IMR-90 (cell line): ENCODE measurements around the gene USP4. TPM values are rescaled to one million over a fixed set of nuclear protein-coding genes. Genes with fewer than 3 reads are reported as not detected.

Source experiments
- ATAC-seq: fragments of 200-7000 bp; cut with Tn5 transposase; 2 replicates; pipeline ENCODE4 v1.9.1; 2020; ENCODE audit warnings: low read depth, mild to moderate bottlenecking, moderate library complexity
- BruUV-seq: library from RNA; stranded (reverse); fragments of 400-500 nt; replicated peaks from 2 replicates; lab custom pipeline; 2021; lab: Mats Ljungman, UMichigan
- CTCF ChIA-PET: fragments of 300-600 bp; formaldehyde crosslinking; extraction: SDS; loops from one replicate; lab custom pipeline; 2021; ENCODE audit warnings: antibody characterized with exemption; lab: Yijun Ruan, JAX
- POLR2A ChIA-PET: fragments of 300-600 bp; sonication (Branson Sonifier 250); formaldehyde crosslinking; loops from one replicate; lab custom pipeline; 2022; ENCODE audit warnings: antibody characterized with exemption; ENCODE audit not compliant: unreplicated experiment; lab: Charles Lee
- DNase-seq: peaks from one replicate; pipeline ENCODE4 v3.0.0; 2013
- H2AFZ ChIP-seq: replicated peaks from 2 replicates; pipeline ENCODE3; 2013; ENCODE audit warnings: low read length, mild to moderate bottlenecking; ENCODE audit not compliant: poor library complexity
- H2AK5ac ChIP-seq: 2 replicates; pipeline ENCODE4 v1.6.1; 2013; ENCODE audit warnings: low read depth, low read length, inconsistent platforms
- H2AK9ac ChIP-seq: replicated peaks from 2 replicates; pipeline ENCODE3; 2013; ENCODE audit warnings: mild to moderate bottlenecking, low read depth, low read length, moderate library complexity; ENCODE audit not compliant: poor library complexity
- H2BK120ac ChIP-seq: 2 replicates; pipeline ENCODE4 v1.6.1; 2013; ENCODE audit warnings: low read depth, low read length, inconsistent platforms
- H2BK15ac ChIP-seq: 3 replicates; pipeline ENCODE4 v1.6.1; 2013; ENCODE audit warnings: low read depth, low read length, inconsistent platforms
- H2BK20ac ChIP-seq: 2 replicates; pipeline ENCODE4 v1.6.1; 2013; ENCODE audit warnings: low read depth, mild to moderate bottlenecking, inconsistent platforms, low read length, moderate library complexity
- H2BK5ac ChIP-seq: 2 replicates; pipeline ENCODE4 v1.6.1; 2013; ENCODE audit warnings: mild to moderate bottlenecking, low read depth, low read length, inconsistent platforms; ENCODE audit not compliant: poor library complexity, severe bottlenecking
- H3K14ac ChIP-seq: replicated peaks from 2 replicates; pipeline ENCODE4 v1.6.1; 2013; ENCODE audit warnings: low read depth, low read length, inconsistent platforms
- H3K18ac ChIP-seq: 2 replicates; pipeline ENCODE4 v1.6.1; 2013; ENCODE audit warnings: low read depth, low read length, control low read depth
- H3K23ac ChIP-seq: 2 replicates; pipeline ENCODE4 v1.6.1; 2013; ENCODE audit warnings: low read depth, low read length, inconsistent platforms
- H3K27ac ChIP-seq: 2 replicates; pipeline ENCODE4 v1.5.1; 2013; ENCODE audit warnings: mild to moderate bottlenecking, control low read depth, low read length; ENCODE audit not compliant: insufficient read depth
- H3K27me3 ChIP-seq: 2 replicates; pipeline ENCODE4 v1.6.1; 2013; ENCODE audit warnings: low read length; ENCODE audit not compliant: control insufficient read depth, insufficient read depth
- H3K36me3 ChIP-seq: 2 replicates; pipeline ENCODE4 v1.6.1; 2013; ENCODE audit warnings: low read length, mixed read lengths; ENCODE audit not compliant: control insufficient read depth, insufficient read depth
- H3K4ac ChIP-seq: 2 replicates; pipeline ENCODE4 v1.6.1; 2013; ENCODE audit warnings: low read depth, low read length, inconsistent platforms
- H3K4me1 ChIP-seq: 2 replicates; pipeline ENCODE4 v1.6.1; 2013; ENCODE audit warnings: low read length, mixed read lengths; ENCODE audit not compliant: control insufficient read depth, insufficient read depth
- H3K4me2 ChIP-seq: 2 replicates; pipeline ENCODE4 v1.6.1; 2013; ENCODE audit warnings: low read depth, mild to moderate bottlenecking, control low read depth, low read length, moderate library complexity
- H3K4me3 ChIP-seq: 2 replicates; pipeline ENCODE4 v1.5.1; 2013; ENCODE audit warnings: low read depth, mild to moderate bottlenecking, control low read depth, low read length, moderate library complexity; ENCODE audit not compliant: insufficient read depth
- H3K56ac ChIP-seq: 2 replicates; pipeline ENCODE4 v1.6.1; 2013; ENCODE audit warnings: low read length, inconsistent platforms; ENCODE audit not compliant: insufficient read depth; ENCODE audit errors: extremely low read depth
- H3K79me1 ChIP-seq, 2 experiments: 2 replicates each; pipeline ENCODE4 v1.6.1; 2013; ENCODE audit warnings: low read length in 2 of 2, inconsistent platforms in 1 of 2, low read depth in 1 of 2
- H3K9ac ChIP-seq: 2 replicates; pipeline ENCODE4 v1.6.1; 2013; ENCODE audit warnings: low read depth, low read length, control low read depth
- H3K9me1 ChIP-seq: 2 replicates; pipeline ENCODE4 v1.6.1; 2013; ENCODE audit warnings: low read length, inconsistent platforms; ENCODE audit not compliant: insufficient read depth
- H3K9me3 ChIP-seq: 2 replicates; pipeline ENCODE4 v1.6.1; 2013; ENCODE audit warnings: low read length; ENCODE audit not compliant: control insufficient read depth, insufficient read depth
- H4K20me1 ChIP-seq: 2 replicates; pipeline ENCODE4 v1.6.1; 2013; ENCODE audit warnings: low read length, inconsistent platforms; ENCODE audit not compliant: insufficient read depth
- H4K5ac ChIP-seq: 2 replicates; pipeline ENCODE4 v1.6.1; 2013; ENCODE audit warnings: mild to moderate bottlenecking, low read depth, low read length, control low read depth
- H4K8ac ChIP-seq, 2 experiments: 2 replicates each; pipeline ENCODE4 v1.6.1; 2013; ENCODE audit warnings: low read depth in 2 of 2, low read length in 2 of 2, control low read depth in 1 of 2, inconsistent platforms in 1 of 2
- H4K91ac ChIP-seq: 2 replicates; pipeline ENCODE4 v1.6.1; 2013; ENCODE audit warnings: low read depth, low read length, inconsistent platforms; ENCODE audit not compliant: insufficient read depth
- BHLHE40 ChIP-seq: fragments of 150-350 bp; IDR thresholded peaks from 2 replicates; pipeline ENCODE4 v1.6.1; 2016; ENCODE audit warnings: mild to moderate bottlenecking, low read depth, low read length
- CEBPB ChIP-seq: IDR thresholded peaks from 2 replicates; pipeline ENCODE4 v1.6.1; 2012; ENCODE audit warnings: low read depth, low read length, improper control_type of control experiment
- CHD1 ChIP-seq: IDR thresholded peaks from 2 replicates; pipeline ENCODE4 v1.6.1; 2012; ENCODE audit warnings: low read depth, low read length, improper control_type of control experiment
- CTCF ChIP-seq: conservative IDR thresholded peaks from 2 replicates; pipeline ENCODE4 v1.5.1; 2012; ENCODE audit warnings: mild to moderate bottlenecking, low read depth, low read length, improper control_type of control experiment
- ELK1 ChIP-seq: fragments of 150-350 bp; IDR thresholded peaks from 2 replicates; pipeline ENCODE4 v1.6.1; 2016; ENCODE audit warnings: low read depth, mild to moderate bottlenecking, low read length, moderate library complexity, borderline replicate concordance
- FOS ChIP-seq: fragments of 150-350 bp; IDR thresholded peaks from 2 replicates; pipeline ENCODE4 v1.6.1; 2016; ENCODE audit warnings: low read depth, low read length
- MAFK ChIP-seq: IDR thresholded peaks from 2 replicates; pipeline ENCODE4 v1.6.1; 2012; ENCODE audit warnings: low read depth, low read length, improper control_type of control experiment
- MAZ ChIP-seq: IDR thresholded peaks from 2 replicates; pipeline ENCODE4 v1.6.1; 2012; ENCODE audit warnings: low read depth, mild to moderate bottlenecking, low read length, improper control_type of control experiment, moderate library complexity, borderline replicate concordance
- MXI1 ChIP-seq: IDR thresholded peaks from 2 replicates; pipeline ENCODE4 v1.6.1; 2012; ENCODE audit warnings: low read depth, mild to moderate bottlenecking, low read length, moderate library complexity, borderline replicate concordance
- NFE2L2 ChIP-seq: fragments of 150-350 bp; IDR thresholded peaks from 2 replicates; pipeline ENCODE4 v1.6.1; 2016; ENCODE audit warnings: low read depth, mild to moderate bottlenecking, low read length
- POLR2A ChIP-seq: IDR thresholded peaks from 2 replicates; pipeline ENCODE4 v1.6.1; 2012; ENCODE audit warnings: mild to moderate bottlenecking, low read depth, low read length
- RAD21 ChIP-seq: IDR thresholded peaks from 2 replicates; pipeline ENCODE4 v1.6.1; 2012; ENCODE audit warnings: low read length, improper control_type of control experiment
- RCOR1 ChIP-seq: IDR thresholded peaks from 2 replicates; pipeline ENCODE4 v1.6.1; 2012; ENCODE audit warnings: mild to moderate bottlenecking, low read length, improper control_type of control experiment; ENCODE audit not compliant: insufficient replicate concordance
- RFX5 ChIP-seq: IDR thresholded peaks from 2 replicates; pipeline ENCODE4 v1.8.0; 2012; ENCODE audit warnings: low read depth, mild to moderate bottlenecking, low read length, moderate library complexity
- SMC3 ChIP-seq: fragments of 150-350 bp; IDR thresholded peaks from 2 replicates; pipeline ENCODE4 v1.6.1; 2016; ENCODE audit warnings: low read depth, mild to moderate bottlenecking, antibody characterized with exemption, low read length, moderate library complexity
- USF2 ChIP-seq: fragments of 150-350 bp; IDR thresholded peaks from 2 replicates; pipeline ENCODE4 v1.6.1; 2017; ENCODE audit warnings: mild to moderate bottlenecking, antibody characterized with exemption, low read length, low read depth
- WGBS, 2 experiments: methylation state at CpG; one replicate each; pipeline versions ENCODE4 v1.1.5 to v1.1.7; 2013; ENCODE audit warnings: missing lambda C conversion rate in 2 of 2; ENCODE audit not compliant: insufficient read length in 1 of 2; ENCODE audit errors: extremely low coverage in 2 of 2; 5-methylcytosine and 5-hydroxymethylcytosine counted together
- dilution Hi-C: fragments of 300-500 bp; cut with HindIII; formaldehyde crosslinking; loops from one replicate; pipeline ENCODE4 v1.14.3; 2018; ENCODE audit warnings: low sequenced_read_pairs; ENCODE audit not compliant: unreplicated experiment
- in situ Hi-C: fragments of 300-500 bp; cut with MboI; formaldehyde crosslinking; loops from 3 replicates; pipeline ENCODE4 v1.14.3; 2019; ENCODE audit warnings: low sequenced_read_pairs, inconsistent platforms, mixed read lengths
- intact Hi-C: fragments of 100-400 bp; cut with micrococcal nuclease; formaldehyde crosslinking; loops from 2 replicates; pipeline ENCODE4 v1.10.0; 2022
- polyA plus RNA-seq, 3 experiments: library from polyadenylated mRNA; depleted of rRNA; stranded (reverse); fragments of >200 nt; gene quantifications; 2 replicates each; pipeline ENCODE4 v1.2.3, GENCODE V29; 2012; ENCODE audit warnings: low replicate concordance in 1 of 3
- total RNA-seq: library from RNA; depleted of rRNA; stranded (reverse); fragments of >200 nt; gene quantifications from 2 replicates; pipeline ENCODE4 v1.2.3, GENCODE V29; 2012

USP4 gene
- total and polyA plus RNA-seq, 2 of the 4 experiments (the other 2 are of a cell fraction): 29.9 to 42.3 TPM

- no CpG with 5 or more reads among the region's 3 CpGs for WGBS, 2 experiments
- H4K5ac ChIP-seq: peak overlapping the region; percentile 86
- no peak for TF ChIP-seq POLR2A
- TF ChIP-seq RFX5: no peak
- TF ChIP-seq RCOR1: no peak
- no peak for TF ChIP-seq NFE2L2
- TF ChIP-seq USF2: no peak
- no peak for TF ChIP-seq MAZ
- no peak for TF ChIP-seq FOS
- no peak for TF ChIP-seq ELK1
- no peak for TF ChIP-seq RAD21
- no peak for TF ChIP-seq SMC3
- TF ChIP-seq CEBPB: no peak
- no peak for TF ChIP-seq MAFK
- no peak for TF ChIP-seq CHD1
- no peak for TF ChIP-seq CTCF
- TF ChIP-seq BHLHE40: no peak
- no peak for TF ChIP-seq MXI1
- H3K9ac ChIP-seq: peak overlapping the region; percentile 22; the same call in 1 of the 2 replicates
- in situ Hi-C loops (no loop called here), dilution Hi-C loops (no loop called here), intact Hi-C loops (loop anchor here (2.0 kb wide), 1 partner anchor 48 kb away; the partner anchor contains the start of gene RHOA)
- H3K14ac ChIP-seq: peak overlapping the region; percentile 87
- H3K4me2 ChIP-seq: peak overlapping the region; percentile 54
- H3K23ac ChIP-seq: peak overlapping the region; percentile 91
- no peak overlapping the region for H3K4me3 ChIP-seq
- ChIA-PET POLR2A (interaction anchor here (0.6 kb wide), 1 partner anchor 230 kb away, joined by 3 read pairs; no protein-coding TSS in a partner anchor), CTCF (interaction anchor here (0.6 kb wide), 1 partner anchor 608 kb away, joined by 3 read pairs; no protein-coding TSS in a partner anchor)
- H3K27me3 ChIP-seq: no peaks in the 10 kb centered on the region
- BruUV-seq: no TSS peak
- H3K9me3 ChIP-seq: no peaks in the 10 kb centered on the region
- peak overlapping the region; percentile 92 for H3K18ac ChIP-seq
- peak overlapping the region; percentile 78 for H4K91ac ChIP-seq
- peaks cover 24% of the 10 kb centered on the region for H3K4me1 ChIP-seq
- H4K20me1 ChIP-seq: peaks cover 27% of the 10 kb centered on the region
- peaks cover 45% of the 10 kb centered on the region for H3K36me3 ChIP-seq
- peak overlapping the region; percentile 63; the same call in 1 of the 2 replicates for H3K56ac ChIP-seq
- peak overlapping the region; percentile 86 for H2AK9ac ChIP-seq
- H2BK15ac ChIP-seq: no peak overlapping the region; the same call in 2 of the 3 replicates
- H2BK120ac ChIP-seq: peak overlapping the region; percentile 82
- H3K79me1 ChIP-seq: peaks cover 22 to 61% of the 10 kb centered on the region in 2 experiments
- H3K4ac ChIP-seq: peak overlapping the region; percentile 93
- H2AK5ac ChIP-seq: peak overlapping the region; percentile 86; the same call in 1 of the 2 replicates
- peak overlapping the region in 1 of 2 experiments; percentile 83; a peak in 3 of 4 replicates for H4K8ac ChIP-seq
- no peak overlapping the region for H2AFZ ChIP-seq
- H3K27ac ChIP-seq: peak overlapping the region; percentile 90
- 0 out of 2 replicates have a peak, but pooled peaks cover 7% of the 10 kb centered on the region for H3K9me1 ChIP-seq
- H2BK5ac ChIP-seq: peak overlapping the region; percentile 82
- ATAC-seq (peak; percentile 19), DNase-seq (peak; percentile 51)
- 0 out of 2 replicates have a peak overlapping the region, but pooled peaks have one; percentile 17 for H2BK20ac ChIP-seq
Observed at GRCh38 chr3:49362561-49362960, 22.7 kb upstream of the USP4 start.
